BJ (cell line): ENCODE results near the gene MEF2D. TPM values are rescaled to one million over a fixed set of nuclear protein-coding genes. Genes with fewer than 3 reads are reported as not detected.
A peak's percentile ranks its signal among the peaks of the same experiment; 100 is the strongest.

ENCODE experiments used
- CTCF ChIA-PET: fragments of 350-600 bp; formaldehyde crosslinking; extraction: SDS; loops from one replicate; lab custom pipeline; 2021; ENCODE audit warnings: antibody characterized with exemption, inconsistent platforms; lab: Yijun Ruan, JAX
- POLR2A ChIA-PET: fragments of 300-600 bp; sonication (Branson Sonifier 250); formaldehyde crosslinking; extraction: SDS; loops from one replicate; lab custom pipeline; 2021; ENCODE audit warnings: antibody characterized with exemption; lab: Charles Lee
- DNase-seq: peaks from one replicate; pipeline ENCODE4 v3.0.0-alpha.2; 2011; ENCODE audit warnings: low read depth
- H3K27me3 ChIP-seq: 2 replicates; pipeline ENCODE4 v1.6.0; 2011; ENCODE audit warnings: low read length; ENCODE audit not compliant: control insufficient read depth, insufficient read depth
- H3K36me3 ChIP-seq: 2 replicates; pipeline ENCODE4 v1.5.1; 2011; ENCODE audit warnings: low read length; ENCODE audit not compliant: control insufficient read depth, insufficient read depth
- H3K4me3 ChIP-seq: 2 replicates; pipeline ENCODE4 v1.5.1; 2011; ENCODE audit warnings: low read depth, mild to moderate bottlenecking, control low read depth, low read length
- polyA plus RNA-seq: library from polyadenylated mRNA; depleted of rRNA; stranded (reverse); fragments of >200 nt; gene quantifications from 2 replicates; pipeline ENCODE4 v1.2.3, GENCODE V29; 2011
- TF ChIP-seq, protein P1 (sequence below): IDR thresholded peaks from 2 replicates; pipeline ENCODE4 v1.5.1; 2011; ENCODE audit warnings: low read depth, mild to moderate bottlenecking, control low read depth, inconsistent platforms, low read length, moderate library complexity; ENCODE audit not compliant: insufficient read depth

MEF2D gene
- polyA plus RNA-seq, 1 experiment, result 15.1 TPM

DNA sequence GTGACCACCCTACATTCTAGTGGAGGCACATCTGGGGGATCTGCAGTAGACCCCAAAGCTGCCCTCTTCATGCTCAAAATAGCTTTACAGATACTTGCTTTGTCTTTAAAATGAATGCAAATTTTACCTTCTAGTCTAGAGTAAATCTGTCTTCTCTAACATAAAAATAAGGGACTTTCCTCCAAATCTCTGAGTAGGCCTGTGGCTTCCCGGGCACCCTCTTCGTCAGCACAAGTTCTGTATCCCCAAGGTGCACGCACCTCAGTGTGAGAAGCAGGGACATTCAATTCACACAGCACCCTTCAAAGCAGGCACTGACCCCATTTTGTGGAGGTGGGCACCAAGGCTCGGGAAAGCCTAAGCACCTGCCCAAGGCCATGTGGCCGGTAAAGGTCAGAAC lies 19.0 kb downstream of the MEF2D start:
- DNase-seq, result no peak
- peaks cover 48% of the 10 kb centered on the region for H3K36me3 ChIP-seq
- POLR2A ChIA-PET, result no interaction called here

DNA sequence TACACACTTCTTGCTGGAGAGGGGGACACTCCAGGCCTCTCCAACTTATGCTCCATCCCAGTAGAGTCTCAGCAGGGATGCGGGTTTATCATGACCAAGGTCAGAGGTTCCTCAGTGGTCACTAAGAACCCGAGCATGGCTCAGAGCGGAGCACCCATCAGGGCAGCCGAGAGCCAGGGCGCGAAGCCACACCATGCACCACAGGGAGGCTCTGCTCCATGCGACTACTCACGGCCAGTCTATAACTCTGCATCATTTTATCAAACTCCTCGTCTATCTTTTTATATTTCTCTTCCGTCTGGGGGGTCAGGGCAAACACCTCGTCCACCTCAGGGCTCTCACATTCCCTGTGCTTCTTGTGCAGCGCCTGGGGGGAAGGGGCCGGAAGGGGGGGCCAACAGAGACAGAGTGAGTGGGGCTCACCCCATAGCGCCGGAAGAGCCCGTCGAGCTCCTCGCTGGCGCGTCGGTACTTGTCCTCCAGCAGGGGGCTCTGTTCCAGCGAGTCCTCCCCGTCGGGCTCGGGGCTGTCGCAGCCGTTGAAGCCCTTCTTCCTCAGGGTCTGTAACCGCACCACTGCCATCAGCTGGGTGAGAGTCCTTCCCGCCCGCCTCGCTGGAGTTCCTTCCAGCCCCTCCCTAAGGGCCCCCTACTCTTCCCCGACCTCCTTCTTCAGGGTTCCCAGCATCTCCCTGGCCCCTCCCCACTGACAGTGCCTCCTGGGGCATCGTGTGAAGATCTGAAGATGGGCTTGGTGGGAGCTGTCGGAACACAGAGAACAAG lies 20.0 kb downstream of the MEF2D start:
- ChIA-PET CTCF (interaction anchor here (0.6 to 2.3 kb wide), 30 partner anchors 10 to 382 kb away, joined by 3 to 31 read pairs (median 4); partner anchors contain the start of genes GPATCH4, MEF2D and NAXE), POLR2A (interaction anchor here (0.6 kb wide), 1 partner anchor 19 kb away, joined by 4 read pairs; no protein-coding TSS in a partner anchor)
- no peak overlapping the region for H3K4me3 ChIP-seq
- TF ChIP-seq, protein P1, sequence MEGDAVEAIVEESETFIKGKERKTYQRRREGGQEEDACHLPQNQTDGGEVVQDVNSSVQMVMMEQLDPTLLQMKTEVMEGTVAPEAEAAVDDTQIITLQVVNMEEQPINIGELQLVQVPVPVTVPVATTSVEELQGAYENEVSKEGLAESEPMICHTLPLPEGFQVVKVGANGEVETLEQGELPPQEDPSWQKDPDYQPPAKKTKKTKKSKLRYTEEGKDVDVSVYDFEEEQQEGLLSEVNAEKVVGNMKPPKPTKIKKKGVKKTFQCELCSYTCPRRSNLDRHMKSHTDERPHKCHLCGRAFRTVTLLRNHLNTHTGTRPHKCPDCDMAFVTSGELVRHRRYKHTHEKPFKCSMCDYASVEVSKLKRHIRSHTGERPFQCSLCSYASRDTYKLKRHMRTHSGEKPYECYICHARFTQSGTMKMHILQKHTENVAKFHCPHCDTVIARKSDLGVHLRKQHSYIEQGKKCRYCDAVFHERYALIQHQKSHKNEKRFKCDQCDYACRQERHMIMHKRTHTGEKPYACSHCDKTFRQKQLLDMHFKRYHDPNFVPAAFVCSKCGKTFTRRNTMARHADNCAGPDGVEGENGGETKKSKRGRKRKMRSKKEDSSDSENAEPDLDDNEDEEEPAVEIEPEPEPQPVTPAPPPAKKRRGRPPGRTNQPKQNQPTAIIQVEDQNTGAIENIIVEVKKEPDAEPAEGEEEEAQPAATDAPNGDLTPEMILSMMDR, result peak; percentile 81
- DNase-seq, result no peak
- peaks cover 55% of the 10 kb centered on the region for H3K36me3 ChIP-seq
- H3K27me3 ChIP-seq, result no peaks in the 10 kb centered on the region

More for the DNA sequence above, 19.0 kb downstream of the MEF2D start:
- no peaks in the 10 kb centered on the region for H3K27me3 ChIP-seq
- CTCF ChIA-PET, result interaction anchor here (0.6 to 2.3 kb wide), 14 partner anchors 10 to 142 kb away, joined by 3 to 31 read pairs (median 5); partner anchors contain the start of genes GPATCH4 and NAXE
- H3K4me3 ChIP-seq, result no peak overlapping the region
- TF ChIP-seq, protein P1, result no peak

DNA sequence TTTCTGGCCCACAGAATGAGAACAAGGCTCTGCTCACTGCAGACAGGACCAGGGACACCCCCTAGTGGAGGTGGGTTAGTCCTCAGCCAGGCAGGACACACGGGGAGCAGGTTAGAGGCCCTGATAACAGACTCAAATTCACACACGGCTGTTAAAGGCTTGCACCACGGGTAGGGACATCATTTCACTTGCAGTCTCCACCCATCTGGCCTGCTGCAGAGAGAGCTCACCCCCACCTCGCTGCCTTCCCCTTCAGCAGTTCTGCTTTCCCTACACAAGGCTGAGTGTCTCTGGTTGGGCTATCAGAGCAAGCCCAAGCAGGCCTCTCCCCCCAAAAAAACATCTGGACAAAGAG lies 20.6 kb downstream of the MEF2D start:
- TF ChIP-seq, protein P1, result peak; percentile 27
- H3K36me3 ChIP-seq, result peaks cover 60% of the 10 kb centered on the region
- no peak overlapping the region for H3K4me3 ChIP-seq
- H3K27me3 ChIP-seq, result no peaks in the 10 kb centered on the region
- DNase-seq, result no peak
- ChIA-PET CTCF (interaction anchor here (0.6 to 2.3 kb wide), 28 partner anchors 9 to 381 kb away, joined by 3 to 31 read pairs (median 4); partner anchors contain the start of gene MEF2D), POLR2A (interaction anchor here (0.6 kb wide), 1 partner anchor 20 kb away, joined by 4 read pairs; no protein-coding TSS in a partner anchor)

DNA sequence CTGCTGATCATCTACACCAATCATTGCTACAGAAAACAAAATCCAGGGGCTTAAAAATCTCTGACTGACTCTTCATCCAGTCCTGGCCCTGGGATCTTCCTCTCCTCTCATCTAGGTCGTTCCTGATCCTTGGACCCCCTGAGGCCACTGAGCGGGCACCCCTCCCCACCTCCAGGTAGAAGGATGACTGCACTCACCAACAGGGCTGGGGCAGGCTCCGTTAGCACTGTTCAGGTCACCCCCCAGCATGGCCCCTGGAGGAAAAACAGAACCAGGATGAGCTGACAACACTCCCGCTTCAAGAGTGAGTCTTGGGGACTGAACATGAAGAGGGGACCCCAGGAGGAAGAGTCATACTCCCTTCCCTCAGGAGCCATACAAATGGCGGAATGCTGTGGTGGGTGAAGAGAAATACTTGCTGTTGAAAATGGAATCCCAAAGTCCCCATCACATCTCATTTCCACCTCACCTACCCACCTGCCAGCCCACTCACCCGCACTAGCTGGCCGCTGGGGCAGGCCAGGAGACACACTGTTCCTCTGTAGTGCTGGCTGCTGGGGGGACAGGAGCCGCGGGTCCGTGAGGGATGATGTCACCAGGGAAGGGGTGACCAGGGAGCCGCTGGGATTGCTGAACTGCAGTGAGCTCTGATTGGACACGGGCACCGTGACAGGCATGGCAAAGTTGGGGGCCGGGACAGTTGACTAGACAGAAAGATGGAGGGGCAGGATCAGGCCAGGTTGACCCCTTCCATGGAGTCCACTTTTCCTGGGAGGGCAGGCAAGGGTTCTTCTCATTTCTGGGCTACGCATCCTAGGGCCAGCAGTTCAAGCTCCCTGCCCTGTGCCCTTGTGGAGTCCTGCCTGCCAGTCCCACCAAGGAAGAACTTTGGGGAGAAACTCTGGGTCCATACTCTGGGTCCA lies 21.2 kb downstream of the MEF2D start:
- POLR2A ChIA-PET, result no interaction called here
- CTCF ChIA-PET, result interaction anchor here (0.8 to 2.3 kb wide), 8 partner anchors 8 to 64 kb away, joined by 3 to 12 read pairs (median 6); partner anchors contain the start of gene MEF2D
- Histone ChIP-seq H3K27me3 (no peaks in the 10 kb centered on the region), H3K36me3 (peaks cover 64% of the 10 kb centered on the region), H3K4me3 (no peak overlapping the region)
- DNase-seq, result no peak
- TF ChIP-seq, protein P1, result no peak

DNA sequence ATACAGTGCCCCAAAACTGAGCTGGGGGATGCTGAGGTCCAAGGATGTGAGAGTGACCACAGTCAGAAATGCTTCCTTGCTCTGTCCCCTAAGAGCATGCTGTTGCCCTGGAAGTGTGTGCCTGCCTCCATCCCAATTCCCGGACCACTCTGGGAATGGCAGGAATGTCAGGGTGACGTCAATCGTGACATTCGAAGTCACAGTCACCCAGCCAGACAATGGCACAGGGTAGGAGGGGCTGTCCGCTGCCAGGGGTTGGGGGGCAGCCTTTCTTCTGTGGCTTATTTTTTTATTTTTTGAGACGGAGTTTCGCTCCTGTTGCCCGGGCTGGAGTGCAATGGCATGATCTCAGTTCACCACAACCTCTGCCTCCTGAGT lies 22.3 kb downstream of the MEF2D start:
- TF ChIP-seq, protein P1, result no peak
- CTCF ChIA-PET, result interaction anchor here (0.7 to 1.7 kb wide), 2 partner anchors 11 to 32 kb away, joined by 3 to 4 read pairs; no protein-coding TSS in a partner anchor
- POLR2A ChIA-PET, result no interaction called here
- DNase-seq, result no peak
- H3K4me3 ChIP-seq, result no peak overlapping the region
- H3K27me3 ChIP-seq, result no peaks in the 10 kb centered on the region
- peaks cover 75% of the 10 kb centered on the region for H3K36me3 ChIP-seq
